Hematopoietic multipotent progenitor cell treated with erythropoietin and hydrocortisone succinate and interleukin-3 and kit ligand, for 15 days (in vitro differentiated cells): ENCODE data around the gene QRSL1.
"Not testable (repeated sequence)": the region's sequence is repeated elsewhere in the genome, so short reads cannot be mapped to it uniquely, and the experiment has no call there.

ENCODE experiments used
- DNase-seq: peaks from one replicate; pipeline ENCODE4 v3.0.0-alpha.2; 2015; ENCODE audit warnings: low spot score

The QRSL1 gene

GRCh38 chr6:106629103-106629858 is at the start of gene QRSL1, which contains the start of gene RTN4IP1:
Gene QRSL1 (plus strand): TSS chr6:106629578. CDS start chr6:106629682, 104 bp downstream.
Gene RTN4IP1 (minus strand): TSS chr6:106629498. CDS start chr6:106629021, 477 bp downstream.
- peak; percentile 93 for DNase-seq

DNA sequence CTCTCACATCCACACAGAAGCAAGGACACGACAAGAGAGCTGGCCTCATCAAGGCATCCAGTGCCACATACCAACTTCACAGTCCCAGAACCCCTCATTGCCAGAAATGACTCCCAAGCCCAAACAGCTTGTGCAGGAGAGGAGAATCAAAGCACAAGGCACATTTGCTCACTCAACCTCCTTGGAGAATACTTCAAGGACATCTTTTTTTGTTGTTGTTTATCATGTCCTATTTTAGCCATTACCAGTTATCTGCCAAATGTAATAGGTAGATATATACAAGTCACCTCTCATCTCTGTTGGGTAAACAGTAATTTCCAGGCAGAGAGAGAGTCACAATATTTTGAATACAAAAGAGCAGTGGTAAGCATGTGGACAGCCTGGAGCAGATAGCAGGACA is 47.9 kb upstream of the QRSL1 start:
- DNase-seq, result no peak

DNA sequence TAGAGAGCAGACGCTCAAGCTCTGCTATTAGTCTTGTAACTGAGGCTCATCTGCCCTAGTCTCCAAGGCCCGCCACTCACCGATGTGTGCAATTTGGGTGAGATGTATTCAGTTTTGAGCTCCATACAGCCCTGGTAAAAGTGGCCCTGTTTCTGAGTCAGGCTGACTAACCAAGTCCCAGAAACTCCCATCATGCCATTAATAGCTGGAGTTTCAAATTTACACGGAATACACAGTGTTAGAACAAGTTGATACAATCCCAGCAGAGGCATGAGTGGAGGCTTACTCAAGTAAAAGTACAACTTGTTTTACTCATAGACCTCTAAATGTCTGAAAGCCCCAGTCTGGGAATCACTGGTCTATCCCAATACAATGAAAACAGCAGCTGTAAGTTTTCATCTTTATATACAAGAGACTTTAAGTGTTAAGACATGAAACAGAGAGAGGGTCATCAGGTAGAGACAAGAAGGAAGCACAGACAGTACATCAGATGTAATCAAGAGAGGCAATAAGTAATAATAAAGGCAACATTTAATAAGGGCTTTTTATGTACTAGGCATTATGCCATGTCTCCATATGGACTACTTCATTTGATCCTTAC is 42.5 kb upstream of the QRSL1 start:
- DNase-seq, result no peak

DNA sequence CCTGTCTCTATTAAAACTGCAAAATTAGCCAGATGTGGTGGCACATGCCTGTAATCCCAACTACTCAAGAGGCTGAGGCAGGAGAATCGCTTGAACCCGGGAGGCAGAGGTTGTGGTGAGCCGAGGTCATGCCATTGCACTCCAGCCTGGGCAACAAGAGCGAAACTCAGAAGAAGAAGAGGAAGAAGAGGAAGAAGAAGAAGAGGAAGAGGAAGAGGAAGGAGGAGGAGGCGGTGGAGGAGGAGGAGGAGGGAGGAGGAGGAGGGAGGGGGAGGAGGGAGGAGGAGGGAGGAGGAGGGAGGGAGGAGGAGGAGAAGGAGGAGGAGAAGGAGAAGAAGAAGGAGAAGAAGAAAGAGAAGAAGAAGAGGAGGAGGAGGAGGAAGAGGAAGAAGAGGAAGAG is 40.4 kb upstream of the QRSL1 start:
- DNase-seq, result not testable (repeated sequence)

DNA sequence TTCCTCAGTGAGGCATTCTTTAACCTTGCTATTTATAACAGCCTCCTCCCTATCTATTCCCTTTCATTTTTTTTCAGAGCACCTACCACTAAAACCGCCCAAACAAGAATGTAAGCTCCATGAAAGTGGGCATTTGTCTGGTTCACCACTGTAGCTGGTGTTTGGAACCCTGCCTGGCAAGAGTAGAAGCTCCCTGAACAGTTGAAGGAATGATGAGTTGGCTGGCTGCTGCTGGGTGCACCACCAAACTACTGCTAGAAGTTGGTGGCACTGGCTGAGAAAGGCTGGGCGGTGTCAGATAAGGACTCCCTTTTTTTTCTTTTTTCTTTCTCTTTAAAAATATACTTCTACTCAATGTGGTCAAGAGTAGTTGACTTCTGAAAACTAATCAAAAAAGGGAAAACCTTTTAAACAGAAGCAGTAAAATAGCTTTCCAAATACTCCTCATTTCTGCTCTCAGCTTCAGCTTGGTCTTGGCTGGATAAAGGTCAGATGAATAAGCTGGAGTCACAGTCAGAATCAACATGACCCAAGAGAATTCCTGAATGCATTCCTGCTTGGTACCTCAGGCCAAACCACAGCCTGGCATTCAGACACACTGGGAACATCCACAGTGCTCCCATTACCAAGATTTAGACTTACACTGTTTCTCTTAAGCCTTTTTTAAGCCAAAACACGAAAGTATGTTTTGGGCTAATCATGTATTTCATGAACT is 38.1 kb upstream of the QRSL1 start:
- DNase-seq, result no peak

GRCh38 chr6:106599440-106599839 is 29.9 kb upstream of the QRSL1 start:
- no peak for DNase-seq

GRCh38 chr6:106600329-106600728 is 29.0 kb upstream of the QRSL1 start:
- DNase-seq, result no peak

- DNase-seq, result peak; percentile 62
These were observed 21.2 kb upstream of the QRSL1 start for GRCh38 chr6:106608080-106608668.

DNA sequence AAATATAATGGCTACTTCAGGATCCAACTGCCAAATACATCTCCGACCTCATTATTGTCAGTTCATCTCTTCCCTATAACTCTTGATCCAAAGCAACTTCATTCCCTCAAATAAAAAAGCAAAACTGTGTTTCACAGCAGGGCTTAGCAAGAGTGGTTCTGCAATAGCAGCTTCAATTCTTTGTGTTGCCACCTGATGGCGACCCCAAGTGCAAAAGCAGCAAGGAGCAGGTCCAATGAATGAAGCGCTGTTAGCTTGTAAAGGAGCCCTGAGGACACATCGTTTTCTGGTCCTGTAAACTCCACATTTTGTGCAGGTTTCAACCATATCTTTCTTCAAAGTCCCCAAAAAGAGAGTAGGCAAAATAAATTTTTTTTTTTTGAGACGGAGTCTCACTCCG is 19.7 kb upstream of the QRSL1 start:
- DNase-seq, result no peak

DNA sequence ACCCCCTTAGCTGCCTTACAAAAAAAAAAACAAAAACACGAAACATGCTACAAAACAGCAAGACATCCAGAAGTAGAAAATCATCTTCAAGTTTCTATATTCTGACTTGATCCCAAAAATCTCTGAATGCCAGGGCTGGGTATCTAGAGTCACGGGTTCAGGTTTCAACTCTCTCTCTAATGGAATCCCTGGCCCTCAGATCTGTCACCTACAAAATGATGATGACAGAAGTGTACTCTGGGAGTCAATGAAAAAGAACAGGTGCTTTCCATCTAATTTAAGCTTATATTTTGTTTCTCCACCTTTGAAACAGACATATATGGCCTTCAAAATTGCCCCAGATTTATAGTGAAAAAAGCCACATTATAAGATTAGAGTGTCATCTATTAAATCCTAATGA is 18.3 kb upstream of the QRSL1 start:
- DNase-seq, result no peak

GRCh38 chr6:106612671-106613416 is 16.5 kb upstream of the QRSL1 start:
- no peak for DNase-seq

GRCh38 chr6:106613590-106613989 is 15.8 kb upstream of the QRSL1 start:
- no peak for DNase-seq

- DNase-seq, result no peak
These were observed 15.2 kb upstream of the QRSL1 start for GRCh38 chr6:106614166-106614565.

DNA sequence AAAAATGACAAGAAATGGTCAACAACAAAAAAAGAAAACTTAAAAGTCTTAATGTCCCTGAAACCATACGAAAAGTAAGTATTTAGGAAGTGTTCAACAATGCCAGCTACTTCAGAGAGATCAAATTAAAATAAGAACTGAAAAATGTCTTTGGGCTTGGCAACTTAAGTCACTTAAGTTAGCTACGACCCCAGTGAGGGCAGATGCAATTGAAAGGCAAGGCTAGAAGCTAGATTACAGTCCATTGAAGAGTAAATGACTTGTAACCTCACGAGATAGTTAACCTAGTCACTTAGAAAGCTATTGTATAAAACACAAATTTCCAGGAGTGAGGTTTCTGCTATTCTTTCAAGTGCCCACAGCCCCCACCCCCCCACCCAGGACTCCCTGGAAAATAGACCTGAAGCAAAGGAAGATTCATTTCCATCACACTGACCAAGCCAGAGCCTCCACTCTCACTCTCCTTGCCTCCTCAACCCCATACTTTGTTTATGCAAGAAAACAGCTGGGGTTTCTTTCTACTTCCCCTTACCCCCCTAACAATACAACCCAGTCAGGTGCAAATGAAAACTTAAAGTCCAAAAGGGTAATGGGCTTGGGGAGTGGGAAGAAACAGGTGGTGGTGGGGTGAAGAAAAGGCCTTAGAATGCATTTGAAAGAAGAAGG is 14.7 kb upstream of the QRSL1 start:
- DNase-seq, result no peak

DNA sequence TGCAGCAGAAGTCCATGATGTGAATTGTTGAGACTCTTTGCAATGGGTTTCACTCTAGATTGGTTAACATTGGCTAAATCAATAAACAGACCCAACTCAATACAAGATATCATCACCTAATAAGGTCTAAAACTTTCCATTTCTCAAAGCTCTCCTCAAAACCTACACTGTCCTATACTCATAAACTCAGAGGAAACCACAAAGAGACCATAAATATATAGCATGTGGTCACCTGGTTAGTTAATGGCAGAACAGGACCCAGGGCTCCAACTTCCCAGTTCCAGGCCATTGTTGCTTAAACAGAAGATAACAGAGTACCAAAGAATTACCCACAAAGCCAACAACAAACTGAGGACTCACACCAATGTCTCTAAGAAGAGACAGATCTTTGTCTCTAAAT is 12.1 kb upstream of the QRSL1 start:
- DNase-seq, result no peak

DNA sequence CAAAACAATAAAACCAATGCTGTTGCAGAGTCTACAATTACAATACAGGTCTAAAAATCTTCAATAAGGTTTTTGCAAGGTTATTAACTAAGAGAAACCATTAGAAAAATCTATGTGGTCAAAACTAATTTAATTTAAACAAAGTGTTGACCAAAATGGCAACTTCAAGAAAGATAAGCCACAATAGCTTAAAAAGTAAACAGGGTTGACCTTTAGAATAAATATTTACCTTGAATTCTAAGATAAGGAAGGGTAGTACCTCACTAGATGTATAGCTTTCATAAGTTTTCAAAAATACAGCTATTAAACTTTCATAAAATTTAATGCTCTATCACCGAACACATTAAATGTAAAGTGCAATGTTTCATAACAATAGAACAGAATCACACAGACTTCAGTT is 11.5 kb upstream of the QRSL1 start:
- no peak for DNase-seq

GRCh38 chr6:106618324-106618723 is 11.1 kb upstream of the QRSL1 start:
- no peak for DNase-seq

GRCh38 chr6:106619223-106619622 is 10.2 kb upstream of the QRSL1 start:
- no peak for DNase-seq

DNA sequence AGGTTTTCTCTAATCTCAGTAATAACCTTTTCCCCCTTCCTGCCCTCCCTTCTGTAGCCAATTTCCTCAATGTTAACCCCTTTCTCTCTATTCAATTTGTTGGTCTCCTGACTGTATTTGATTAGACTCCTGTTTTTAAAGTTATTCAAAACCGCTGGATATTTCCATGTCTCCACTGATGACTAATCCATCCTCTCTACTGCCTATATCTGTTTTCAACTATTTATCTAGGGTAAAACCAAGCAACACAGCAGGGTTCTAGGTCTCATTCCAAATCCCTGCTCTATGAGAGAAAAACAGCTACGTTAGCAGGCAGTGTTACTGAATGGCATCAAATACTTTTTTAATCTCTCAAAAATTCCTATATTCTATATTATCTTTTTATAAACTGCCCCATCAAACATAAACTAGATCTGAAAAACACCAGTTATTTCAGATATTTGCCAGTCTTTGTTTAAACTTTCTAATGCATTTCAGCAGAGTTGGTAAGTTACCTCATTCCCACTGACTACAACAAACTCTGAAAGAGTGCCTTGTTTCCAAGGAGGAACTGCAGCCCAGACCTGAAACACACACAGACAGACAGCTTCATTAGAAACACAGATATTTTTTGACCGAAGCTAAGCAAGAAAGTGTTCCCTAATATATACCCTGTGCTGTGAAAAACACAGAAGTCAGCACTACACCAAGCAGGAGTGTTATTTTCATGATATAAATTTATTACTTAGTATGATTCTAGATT is 8.3 kb upstream of the QRSL1 start:
- DNase-seq, result no peak

DNA sequence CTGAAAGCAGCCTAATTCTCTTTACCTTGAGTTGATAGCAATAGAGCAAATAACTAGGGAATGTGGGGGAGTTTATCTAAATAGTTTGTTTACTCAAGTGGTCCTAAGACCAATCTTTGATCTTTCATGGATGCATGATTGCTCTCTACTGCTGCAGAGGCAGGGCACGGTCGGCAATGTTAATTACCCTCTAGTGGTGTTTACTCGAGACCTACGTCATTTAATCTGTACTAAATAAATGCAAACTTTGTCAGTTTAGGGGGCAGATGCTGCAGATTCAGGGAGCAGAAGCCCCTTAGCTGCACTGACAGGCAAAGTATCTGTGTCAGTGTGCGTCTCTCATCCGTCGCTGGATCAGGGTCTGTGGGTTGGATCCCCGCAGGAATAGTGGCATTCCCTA is 7.0 kb upstream of the QRSL1 start:
- DNase-seq, result no peak

DNA sequence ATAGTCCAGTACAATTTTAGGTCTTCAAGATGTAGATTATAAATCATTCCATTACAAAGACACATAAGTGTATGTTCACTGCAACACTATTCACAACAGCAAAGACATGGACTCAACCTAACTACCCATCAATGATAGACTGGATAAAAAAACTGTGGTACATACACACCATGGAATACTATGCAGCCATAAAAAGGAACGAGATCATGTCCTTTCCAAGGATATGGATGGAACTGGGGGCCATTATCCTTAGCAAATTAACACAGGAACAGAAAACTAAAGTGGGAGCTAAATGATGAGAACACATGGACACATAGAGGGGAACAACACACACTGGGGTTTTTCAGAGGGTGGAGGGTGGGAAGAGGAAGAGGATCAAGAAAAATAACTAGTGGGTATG is 6.3 kb upstream of the QRSL1 start:
- no peak for DNase-seq
